H1 (cell line): ENCODE measurements around the gene LRRC3C. TPM values are rescaled to one million over a fixed set of nuclear protein-coding genes. Genes with fewer than 3 reads are reported as not detected.

ENCODE experiments used
- CTCF ChIA-PET: fragments of 300-600 bp; sonication (Branson Sonifier 250); formaldehyde crosslinking; loops from one replicate; lab custom pipeline; 2021; ENCODE audit not compliant: partially characterized antibody; lab: Charles Lee
- POLR2A ChIA-PET: fragments of 300-600 bp; sonication (Branson Sonifier 250); formaldehyde crosslinking; loops from one replicate; lab custom pipeline; 2021; ENCODE audit warnings: inconsistent platforms; ENCODE audit not compliant: partially characterized antibody; lab: Charles Lee
- DNase-seq, 2 experiments: peaks; one replicate each; pipeline versions ENCODE4 v3.0.0 to v3.0.0-alpha.2; 2010 to 2022; ENCODE audit warnings: low spot score in 2 of 2, low read depth in 1 of 2, mixed read lengths in 1 of 2
- FAIRE-seq: peaks from 2 replicates; lab custom pipeline; 2011; peaks lifted over from hg19 to GRCh38; lab: Jason Lieb, UNC
- H2AFZ ChIP-seq: 2 replicates; pipeline ENCODE4 v1.8.1; 2012; ENCODE audit warnings: low read length, inconsistent platforms
- H2AK5ac ChIP-seq: 2 replicates; pipeline ENCODE4 v1.6.1; 2013; ENCODE audit warnings: low read depth, low read length
- H2BK120ac ChIP-seq: replicated peaks from 2 replicates; pipeline ENCODE3; 2013; ENCODE audit warnings: low read depth, low read length, inconsistent platforms
- H2BK12ac ChIP-seq: 2 replicates; pipeline ENCODE4 v1.6.1; 2013; ENCODE audit warnings: low read depth, low read length
- H2BK15ac ChIP-seq: 2 replicates; pipeline ENCODE4 v1.6.1; 2013; ENCODE audit warnings: low read length
- H2BK20ac ChIP-seq: 2 replicates; pipeline ENCODE4 v1.6.1; 2013; ENCODE audit warnings: low read length
- H2BK5ac ChIP-seq: 2 replicates; pipeline ENCODE4 v1.6.1; 2013; ENCODE audit warnings: low read depth, low read length
- H3K14ac ChIP-seq: 2 replicates; pipeline ENCODE4 v1.6.1; 2013; ENCODE audit warnings: inconsistent platforms; ENCODE audit not compliant: insufficient read length
- H3K18ac ChIP-seq: 2 replicates; pipeline ENCODE4 v1.6.1; 2013; ENCODE audit warnings: low read length; ENCODE audit errors: extremely low read depth
- H3K23ac ChIP-seq: 2 replicates; pipeline ENCODE4 v1.6.1; 2013; ENCODE audit warnings: inconsistent platforms; ENCODE audit not compliant: insufficient read length
- H3K23me2 ChIP-seq: 2 replicates; pipeline ENCODE4 v1.6.1; 2013; ENCODE audit warnings: low read depth, low read length
- H3K27ac ChIP-seq: 2 replicates; pipeline ENCODE4 v1.6.1; 2011; ENCODE audit warnings: low read depth, low read length, inconsistent platforms
- H3K27me3 ChIP-seq, 4 experiments: replicated peaks in 1 of 4; 1 replicate in 1 of 4; 2 replicates in 3 of 4; pipeline versions ENCODE4 v1.6.1 to v1.8.1; 2011 to 2013; ENCODE audit warnings: low read length in 3 of 4, mild to moderate bottlenecking in 3 of 4, inconsistent platforms in 2 of 4, mixed read lengths in 2 of 4, moderate library complexity in 1 of 4; ENCODE audit not compliant: control insufficient read depth in 3 of 4, insufficient read depth in 3 of 4; ENCODE audit errors: extremely low read depth in 1 of 4
- H3K36me3 ChIP-seq, 4 experiments: 2 replicates each; pipeline versions ENCODE4 v1.6.1 to v1.8.1; 2011 to 2013; ENCODE audit warnings: mild to moderate bottlenecking in 4 of 4, low read length in 3 of 4, moderate library complexity in 2 of 4, control low read depth in 1 of 4, inconsistent platforms in 1 of 4; ENCODE audit not compliant: insufficient read depth in 4 of 4, control insufficient read depth in 2 of 4
- H3K4ac ChIP-seq: replicated peaks from 2 replicates; pipeline ENCODE3; 2013; ENCODE audit warnings: low read length, low read depth, mixed read lengths, inconsistent platforms; ENCODE audit not compliant: insufficient read length
- H3K4me1 ChIP-seq, 4 experiments: replicated peaks in 1 of 4; 1 replicate in 1 of 4; 2 replicates in 3 of 4; pipeline versions ENCODE4 v1.6.1 to v1.8.1; 2011 to 2013; ENCODE audit warnings: low read length in 3 of 4, inconsistent platforms in 2 of 4, mixed read lengths in 1 of 4; ENCODE audit not compliant: insufficient read depth in 4 of 4, control insufficient read depth in 3 of 4
- H3K4me2 ChIP-seq, 2 experiments: 2 replicates each; pipeline versions ENCODE4 v1.6.1 to v1.8.1; 2011 to 2013; ENCODE audit warnings: low read depth in 2 of 2, low read length in 2 of 2, control low read depth in 1 of 2, inconsistent platforms in 1 of 2, mild to moderate bottlenecking in 1 of 2; ENCODE audit not compliant: insufficient read depth in 1 of 2
- H3K4me3 ChIP-seq, 4 experiments: fragments of 200-600, 300-600 bp in 1 of 4; sonication (generic), shearing (Covaris generic), sonication (Bioruptor Twin) in 1 of 4; 2 replicates each; pipeline versions ENCODE4 v1.5.1 to v1.8.1; 2011 to 2016; ENCODE audit warnings: low read length in 4 of 4, low read depth in 3 of 4, control low read depth in 2 of 4, inconsistent platforms in 2 of 4, mild to moderate bottlenecking in 2 of 4, mixed read lengths in 1 of 4, moderate library complexity in 1 of 4; ENCODE audit not compliant: insufficient read depth in 2 of 4; ENCODE audit errors: extremely low read depth in 1 of 4
- H3K56ac ChIP-seq: replicated peaks from 2 replicates; pipeline ENCODE3; 2013; ENCODE audit warnings: low read depth, mild to moderate bottlenecking, mixed read lengths, low read length, inconsistent platforms; ENCODE audit not compliant: insufficient read length
- H3K79me1 ChIP-seq: 2 replicates; pipeline ENCODE4 v1.6.1; 2013; ENCODE audit warnings: low read depth, low read length, control low read depth
- H3K79me2 ChIP-seq, 2 experiments: 2 replicates each; pipeline versions ENCODE4 v1.6.1 to v1.8.1; 2012 to 2013; ENCODE audit warnings: low read length in 2 of 2, mild to moderate bottlenecking in 2 of 2, inconsistent platforms in 1 of 2; ENCODE audit not compliant: insufficient read depth in 2 of 2, control insufficient read depth in 1 of 2
- H3K9ac ChIP-seq, 4 experiments: replicated peaks in 1 of 4; 1 replicate in 1 of 4; 2 replicates in 3 of 4; pipeline versions ENCODE4 v1.6.1 to v1.8.1; 2011 to 2013; ENCODE audit warnings: low read depth in 3 of 4, low read length in 3 of 4, control low read depth in 2 of 4, mild to moderate bottlenecking in 2 of 4, moderate library complexity in 2 of 4, inconsistent platforms in 1 of 4; ENCODE audit errors: extremely low read depth in 1 of 4
- H3K9me3 ChIP-seq, 2 experiments: 2 replicates each; pipeline versions ENCODE4 v1.6.1 to v1.8.1; 2012 to 2013; ENCODE audit warnings: mild to moderate bottlenecking in 2 of 2, moderate library complexity in 2 of 2, control low read depth in 1 of 2, inconsistent platforms in 1 of 2, low read depth in 1 of 2, low read length in 1 of 2, mixed read lengths in 1 of 2; ENCODE audit not compliant: insufficient read depth in 2 of 2
- H4K20me1 ChIP-seq, 2 experiments: replicated peaks in 1 of 2; 2 replicates each; pipeline versions ENCODE3 to v1.8.1; 2011 to 2013; ENCODE audit warnings: inconsistent platforms in 2 of 2, low read length in 2 of 2, mild to moderate bottlenecking in 1 of 2; ENCODE audit not compliant: insufficient read depth in 2 of 2, control insufficient read depth in 1 of 2
- H4K5ac ChIP-seq: 2 replicates; pipeline ENCODE4 v1.6.1; 2013; ENCODE audit warnings: low read length, low read depth, mixed read lengths, inconsistent platforms; ENCODE audit not compliant: insufficient read length
- H4K8ac ChIP-seq: 2 replicates; pipeline ENCODE4 v1.8.0; 2013; ENCODE audit warnings: mild to moderate bottlenecking, moderate library complexity, low read length, inconsistent platforms; ENCODE audit not compliant: insufficient read depth; ENCODE audit errors: extremely low read depth
- H4K91ac ChIP-seq: replicated peaks from 2 replicates; pipeline ENCODE3; 2013; ENCODE audit warnings: low read length, mixed read lengths, inconsistent platforms; ENCODE audit not compliant: insufficient read length
- EGR1 ChIP-seq: IDR thresholded peaks from 2 replicates; pipeline ENCODE4 v1.6.1; 2011; ENCODE audit warnings: low read depth, low read length, borderline replicate concordance
- NANOG ChIP-seq: IDR thresholded peaks from 2 replicates; pipeline ENCODE4 v1.6.1; 2011; ENCODE audit warnings: low read length, low read depth, mild to moderate bottlenecking, inconsistent platforms; ENCODE audit not compliant: insufficient read depth, poor library complexity, severe bottlenecking
- NRF1 ChIP-seq: IDR thresholded peaks from 2 replicates; pipeline ENCODE4 v1.6.1; 2011; ENCODE audit warnings: mild to moderate bottlenecking, low read depth, low read length, improper control_type of control experiment
- RXRA ChIP-seq: IDR thresholded peaks from 2 replicates; pipeline ENCODE4 v1.6.1; 2011; ENCODE audit warnings: low read depth, mild to moderate bottlenecking, low read length, moderate library complexity; ENCODE audit not compliant: insufficient read depth
- SP4 ChIP-seq: IDR thresholded peaks from 2 replicates; pipeline ENCODE4 v1.6.1; 2012; ENCODE audit warnings: low read length, inconsistent platforms
- WGBS, 2 experiments: shearing (Covaris generic) in 1 of 2; methylation state at CpG; one replicate each; pipeline versions ENCODE4 v1.1.6 to v1.1.7; 2013 to 2015; ENCODE audit warnings: low lambda C conversion rate in 2 of 2, mixed read lengths in 2 of 2, inconsistent platforms in 1 of 2, low coverage in 1 of 2, missing lambda C conversion rate in 1 of 2; ENCODE audit not compliant: insufficient replicate concordance in 2 of 2, insufficient coverage in 1 of 2, insufficient read length in 1 of 2; ENCODE audit errors: extremely low coverage in 1 of 2, missing lambda C conversion rate in 1 of 2; 5-methylcytosine and 5-hydroxymethylcytosine counted together
- polyA plus RNA-seq, 7 experiments: library from polyadenylated mRNA; depleted of rRNA in 3 of 7; stranded (reverse) in 5 of 7; unstranded in 2 of 7; fragments of >200 nt in 5 of 7; fragments of 200-250 nt in 2 of 7; gene quantifications; 1 replicate in 5 of 7; 2 replicates in 1 of 7; 4 replicates in 1 of 7; pipeline versions ENCODE4 v1.2.1 to v1.2.3, GENCODE V29; 2011 to 2013; ENCODE audit warnings: missing spikeins in 2 of 7, mixed read lengths in 2 of 7
- total RNA-seq: library from RNA; stranded (reverse); fragmentation: NEBNext Ultra II Directional; extraction: Animal tissue kit (Norgen Biotek cat#: 25700); gene quantifications from 2 replicates; pipeline ENCODE4 v1.2.1, GENCODE V29; 2021
- TF ChIP-seq, protein P1 (sequence below): IDR thresholded peaks from 2 replicates; pipeline ENCODE4 v1.6.1; 2011; ENCODE audit warnings: low read length, improper control_type of control experiment
- TF ChIP-seq, protein P2 (sequence below): IDR thresholded peaks from 2 replicates; pipeline ENCODE4 v1.6.1; 2012; ENCODE audit warnings: inconsistent platforms

The LRRC3C gene
- total and polyA plus RNA-seq, 2 of the 8 experiments (the other 6 are each of a cell fraction or from before 2014, with no cell fraction given) = not detected

DNA sequence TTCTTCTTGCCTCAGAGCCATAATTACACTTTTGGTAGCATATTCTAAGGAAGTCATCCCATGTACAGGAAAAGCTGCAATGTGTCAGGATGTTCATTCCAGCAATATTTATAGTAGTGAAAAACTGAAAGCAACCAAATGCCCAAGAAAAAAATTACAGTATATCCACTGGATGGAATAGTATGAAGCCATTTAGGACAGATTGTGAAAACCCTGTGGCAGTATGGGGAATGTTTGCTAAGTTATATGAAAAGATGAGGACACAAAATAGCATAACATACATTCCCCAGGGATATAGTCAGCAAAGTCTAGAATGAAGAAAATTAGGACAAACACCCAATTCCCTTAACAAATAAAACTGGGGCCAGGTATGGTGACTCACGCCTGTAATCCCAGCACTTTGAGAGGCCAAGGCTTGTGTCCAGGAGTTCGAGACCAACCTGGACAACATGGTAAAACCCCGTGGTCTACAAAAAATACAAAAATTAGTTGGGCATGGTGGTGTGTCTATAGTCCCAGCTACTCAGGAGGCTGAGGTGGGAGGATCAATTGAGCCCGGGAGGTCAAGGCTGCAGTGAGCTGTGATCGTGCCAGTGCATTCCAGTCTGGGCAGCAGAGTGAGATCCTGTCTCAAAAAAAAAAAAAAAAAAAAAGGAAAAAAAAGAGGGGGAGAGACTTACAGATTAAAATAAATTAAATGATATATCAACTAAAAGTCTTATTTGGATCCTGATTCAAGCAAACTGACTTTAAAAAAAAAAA, 2.3 kb downstream of the LRRC3C start:
- Histone ChIP-seq H3K23ac (no peak overlapping the region), H3K36me3 (no peaks in the 10 kb centered on the region), H3K56ac (no peak overlapping the region), H3K79me2 (peaks cover 0 to 22% of the 10 kb centered on the region in 2 experiments; a peak in 2 of 4 replicates), H3K9me3 (no peaks in the 10 kb centered on the region), H2BK20ac (no peak overlapping the region), H2BK120ac (no peak overlapping the region), H3K27me3 (no peaks in the 10 kb centered on the region; a peak in 1 of 7 replicates), H3K27ac (no peak overlapping the region), H3K14ac (no peak overlapping the region), H2BK15ac (no peak overlapping the region), H2BK5ac (no peak overlapping the region), H3K18ac (no peak overlapping the region), H3K4me2 (no peak overlapping the region), H3K79me1 (peaks cover 10% of the 10 kb centered on the region), H2AK5ac (no peak overlapping the region), H2BK12ac (no peak overlapping the region), H3K4ac (no peak overlapping the region), H4K8ac (no peak overlapping the region), H3K23me2 (peaks cover 8% of the 10 kb centered on the region; the same call in 1 of the 2 replicates), H3K4me1 (peaks cover 9 to 25% (median 11%) of the 10 kb centered on the region in 4 experiments), H2AFZ (no peak overlapping the region), H3K9ac (no peak overlapping the region), H4K5ac (no peak overlapping the region), H3K4me3 (no peak overlapping the region), H4K91ac (no peak overlapping the region), H4K20me1 (peaks cover 10 to 15% of the 10 kb centered on the region in 2 experiments)
- ChIA-PET POLR2A (interaction anchor here (1.5 kb wide), 1 partner anchor 10 kb away, joined by 5 read pairs; no protein-coding TSS in a partner anchor), CTCF (interaction anchor here (0.6 to 1.2 kb wide), 2 partner anchors 12 to 44 kb away, joined by 3 to 4 read pairs; partner anchors contain the start of gene GSDMB)
- no peak for DNase-seq
- 86% methylated on average over 5 of the region's 5 CpGs; no CpG with 5 or more reads in 1 of the 2 experiments for WGBS, 2 experiments
- FAIRE-seq = no peak
- TF ChIP-seq NANOG = no peak
- no peak for TF ChIP-seq EGR1
- TF ChIP-seq, protein P1, sequence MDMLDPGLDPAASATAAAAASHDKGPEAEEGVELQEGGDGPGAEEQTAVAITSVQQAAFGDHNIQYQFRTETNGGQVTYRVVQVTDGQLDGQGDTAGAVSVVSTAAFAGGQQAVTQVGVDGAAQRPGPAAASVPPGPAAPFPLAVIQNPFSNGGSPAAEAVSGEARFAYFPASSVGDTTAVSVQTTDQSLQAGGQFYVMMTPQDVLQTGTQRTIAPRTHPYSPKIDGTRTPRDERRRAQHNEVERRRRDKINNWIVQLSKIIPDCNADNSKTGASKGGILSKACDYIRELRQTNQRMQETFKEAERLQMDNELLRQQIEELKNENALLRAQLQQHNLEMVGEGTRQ = no peak
- no peak for TF ChIP-seq SP4
- TF ChIP-seq RXRA = no peak
- TF ChIP-seq NRF1 = no peak
- TF ChIP-seq, protein P2, sequence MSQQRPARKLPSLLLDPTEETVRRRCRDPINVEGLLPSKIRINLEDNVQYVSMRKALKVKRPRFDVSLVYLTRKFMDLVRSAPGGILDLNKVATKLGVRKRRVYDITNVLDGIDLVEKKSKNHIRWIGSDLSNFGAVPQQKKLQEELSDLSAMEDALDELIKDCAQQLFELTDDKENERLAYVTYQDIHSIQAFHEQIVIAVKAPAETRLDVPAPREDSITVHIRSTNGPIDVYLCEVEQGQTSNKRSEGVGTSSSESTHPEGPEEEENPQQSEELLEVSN = no peak
